Measurements from ENCODE around the gene CHD2.
"Not testable (repeated sequence)": the region's sequence is repeated elsewhere in the genome, so short reads cannot be mapped to it uniquely, and the experiment has no call there.

CHD2 gene

DNA sequence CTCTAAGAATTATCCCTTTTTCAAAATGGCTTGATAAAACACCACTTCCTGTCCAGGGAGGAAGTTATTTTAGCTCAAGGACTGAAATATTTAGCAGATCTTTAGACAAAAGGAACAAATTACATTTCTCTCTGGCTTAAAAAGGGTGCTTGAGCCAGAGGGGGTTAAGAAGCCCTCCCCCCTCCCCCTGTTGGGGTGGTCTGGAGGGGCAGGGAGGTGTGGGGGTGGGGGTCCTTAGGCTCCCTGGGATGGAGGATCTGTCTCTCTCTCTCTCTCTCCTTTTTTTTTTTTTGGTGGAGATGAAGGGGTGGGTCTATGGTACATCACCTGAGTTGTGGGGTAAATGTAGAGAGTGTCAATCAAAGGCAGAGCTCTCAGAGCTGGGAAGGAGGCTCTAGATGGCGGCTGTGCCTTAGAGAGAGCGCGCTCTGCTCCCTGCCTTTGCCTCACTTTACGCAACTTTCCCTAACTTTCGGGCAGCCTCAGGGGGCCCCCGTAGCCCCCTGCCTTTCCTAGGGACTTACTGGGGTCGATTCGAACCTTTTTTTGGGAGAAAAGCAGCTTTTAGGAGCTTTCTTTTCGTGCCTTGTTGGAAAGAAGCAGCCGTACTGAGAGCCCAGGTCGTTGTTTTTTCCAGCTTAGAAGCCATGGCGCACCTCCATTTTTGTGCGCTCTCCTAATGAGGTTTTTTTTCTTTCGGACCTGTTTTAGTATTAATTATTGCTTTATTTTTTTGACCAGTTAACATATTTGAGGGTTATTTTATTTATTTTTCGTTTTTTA, at the start of gene CHD2:
Gene CHD2 (plus strand): TSS at position 377 of the 783 bp plus-strand sequence. CDS start 914 bp downstream, outside the sequence.
- in situ Hi-C loops (cut with MboI; ENCODE audit: low sequenced_read_pairs), result no loop called here

DNA sequence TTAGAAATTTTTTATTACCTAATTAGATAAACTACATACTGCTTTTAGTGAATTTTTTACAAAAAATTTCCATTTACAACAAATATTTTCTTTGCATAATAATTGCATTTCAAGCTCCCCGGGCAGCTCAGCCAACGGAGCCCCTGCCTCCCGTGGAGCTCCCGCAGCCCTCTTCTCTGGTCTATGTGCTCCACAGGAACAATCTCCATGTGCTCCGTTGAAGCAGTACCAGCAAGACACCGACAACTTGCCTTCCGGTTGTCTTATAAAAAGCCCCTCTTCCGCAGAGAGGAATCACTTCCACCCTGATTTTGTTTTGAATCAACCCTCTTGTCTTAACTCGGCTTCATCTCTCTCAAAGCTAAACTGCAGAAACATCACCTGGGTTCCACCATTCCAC, 46.9 kb upstream of the CHD2 start:
- in situ Hi-C loops (cut with MboI; ENCODE audit: low sequenced_read_pairs), result no loop called here

DNA sequence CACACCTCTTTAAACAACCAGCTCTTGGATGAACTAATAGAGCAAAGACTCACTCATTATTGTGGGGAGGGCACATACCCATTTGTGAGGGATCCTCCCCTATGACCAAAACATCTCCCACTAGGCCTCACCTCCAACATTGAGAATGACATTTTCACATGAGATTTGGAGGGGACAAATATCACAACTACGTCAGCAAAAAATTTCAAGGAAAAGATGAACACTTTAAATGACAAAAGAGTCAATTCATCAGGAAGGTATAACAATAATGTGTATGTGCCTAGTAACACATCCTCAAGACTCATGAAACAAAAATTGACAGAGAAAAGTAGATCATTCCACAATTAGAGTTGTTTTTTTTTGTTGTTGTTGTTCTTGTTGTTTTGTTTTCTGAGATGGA, 38.4 kb upstream of the CHD2 start:
- in situ Hi-C loops (cut with MboI; ENCODE audit: low sequenced_read_pairs), result no loop called here

DNA sequence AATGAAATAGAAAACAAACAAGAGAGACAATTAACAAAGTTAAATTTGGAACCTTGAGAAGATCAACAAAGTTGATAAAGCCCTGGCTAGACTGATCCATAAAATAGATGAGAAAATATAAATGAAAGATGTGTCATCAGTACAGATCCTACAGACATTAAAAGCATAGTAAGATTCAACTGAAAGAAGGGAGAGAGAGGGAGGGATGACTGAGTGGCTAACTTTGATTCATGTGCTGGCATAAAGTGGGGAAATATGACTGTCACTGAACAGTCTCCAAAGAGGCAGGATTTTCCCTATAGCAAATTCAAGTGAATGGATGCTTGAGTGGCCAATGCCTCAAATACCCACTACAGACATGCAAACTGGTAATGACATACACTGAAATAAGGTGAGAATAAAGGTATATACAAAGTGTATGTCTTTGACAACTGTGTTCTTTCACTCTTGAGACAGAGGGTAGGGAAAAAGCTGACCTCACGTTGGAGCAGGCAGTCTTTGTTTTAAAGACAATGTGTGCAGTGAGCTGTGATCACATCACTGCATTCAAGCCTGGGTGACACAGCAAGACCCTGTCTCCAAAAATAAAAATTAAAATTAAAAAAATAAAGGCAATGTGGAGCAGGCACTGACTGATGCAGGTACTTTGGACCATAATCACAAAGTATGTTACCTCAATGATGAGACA, 35.9 kb upstream of the CHD2 start:
- in situ Hi-C loops (cut with MboI; ENCODE audit: low sequenced_read_pairs), result no loop called here

DNA sequence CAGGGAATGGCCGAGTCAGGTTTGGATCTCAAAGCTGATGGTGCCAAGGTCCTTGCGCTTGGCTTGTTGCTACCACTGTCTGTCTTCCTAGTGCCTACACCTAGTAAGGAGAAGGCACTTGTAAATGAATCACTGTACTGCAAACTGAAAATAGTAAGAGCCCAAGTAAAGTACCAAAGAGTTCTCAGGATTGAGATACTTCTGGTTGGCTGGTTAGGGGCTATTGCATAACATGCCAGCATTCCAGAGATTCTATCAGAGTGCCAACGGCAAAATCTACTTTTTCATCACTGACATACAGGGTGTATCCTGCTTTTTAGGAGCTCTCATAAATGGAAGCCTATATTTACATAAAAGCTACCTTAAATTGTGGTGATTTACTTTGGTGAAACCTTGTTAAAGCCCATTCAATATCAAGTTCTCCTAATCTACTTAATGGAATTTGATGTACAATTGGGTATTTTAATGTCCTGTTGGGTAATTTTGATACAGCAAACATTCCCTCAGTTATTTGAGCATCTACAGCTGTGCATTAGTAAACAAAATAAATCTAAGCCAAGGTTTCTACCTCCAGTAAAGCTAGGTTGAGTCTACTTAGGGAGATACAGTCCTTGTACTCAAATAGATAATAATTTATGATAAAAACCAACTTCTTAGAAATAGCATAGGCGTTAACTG, 30.7 kb upstream of the CHD2 start:
- in situ Hi-C loops (cut with MboI; ENCODE audit: low sequenced_read_pairs), result no loop called here

DNA sequence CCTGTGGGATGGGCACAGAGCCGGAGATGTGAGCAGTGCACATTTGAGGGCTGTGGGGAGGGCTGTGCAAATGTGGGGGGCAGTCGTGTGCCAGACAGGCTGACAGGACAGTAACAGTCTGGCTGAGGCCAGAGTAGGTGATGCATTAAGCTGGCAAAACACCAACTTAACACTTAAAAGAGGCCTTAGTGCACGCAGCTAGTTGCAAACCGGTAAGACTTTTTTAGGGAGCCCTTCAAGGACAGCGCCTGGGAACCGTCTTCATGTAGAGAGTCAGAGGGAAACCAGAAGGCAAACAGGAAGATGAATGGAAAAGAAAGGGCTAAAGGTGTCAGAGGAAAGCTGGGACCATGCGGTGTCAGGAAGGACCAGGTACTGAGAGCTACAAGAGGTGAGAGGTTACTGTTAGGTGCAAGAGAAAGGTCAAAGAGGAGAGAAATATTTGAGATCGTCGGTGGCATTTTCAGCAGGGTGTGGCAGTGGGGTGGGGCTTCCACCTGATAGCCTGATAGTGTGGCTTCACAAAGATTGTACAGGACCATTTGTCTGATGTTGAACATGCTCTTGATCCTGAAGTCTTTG, 30.0 kb upstream of the CHD2 start:
- in situ Hi-C loops (cut with MboI; ENCODE audit: low sequenced_read_pairs), result no loop called here

DNA sequence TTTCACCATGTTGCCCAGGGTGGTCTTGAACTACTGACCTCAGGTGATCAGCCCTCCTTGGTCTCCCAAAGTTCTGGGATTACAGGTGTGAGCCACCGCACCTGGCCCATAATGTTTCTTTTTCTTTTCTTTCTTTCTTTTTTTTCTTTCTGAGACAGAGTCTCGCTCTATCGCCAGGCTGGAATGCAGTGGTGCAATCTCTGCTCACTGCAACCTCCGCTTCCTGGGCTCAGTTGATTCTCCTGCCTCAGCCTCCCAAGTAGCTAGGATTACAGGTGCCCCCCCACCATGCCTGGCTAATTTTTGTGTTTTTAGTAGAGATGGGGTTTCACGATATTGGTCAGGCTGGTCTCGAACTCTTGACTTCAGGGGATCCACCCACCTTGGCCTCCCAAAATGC, 27.2 kb upstream of the CHD2 start:
- in situ Hi-C loops (cut with MboI; ENCODE audit: low sequenced_read_pairs), result not testable (repeated sequence)

DNA sequence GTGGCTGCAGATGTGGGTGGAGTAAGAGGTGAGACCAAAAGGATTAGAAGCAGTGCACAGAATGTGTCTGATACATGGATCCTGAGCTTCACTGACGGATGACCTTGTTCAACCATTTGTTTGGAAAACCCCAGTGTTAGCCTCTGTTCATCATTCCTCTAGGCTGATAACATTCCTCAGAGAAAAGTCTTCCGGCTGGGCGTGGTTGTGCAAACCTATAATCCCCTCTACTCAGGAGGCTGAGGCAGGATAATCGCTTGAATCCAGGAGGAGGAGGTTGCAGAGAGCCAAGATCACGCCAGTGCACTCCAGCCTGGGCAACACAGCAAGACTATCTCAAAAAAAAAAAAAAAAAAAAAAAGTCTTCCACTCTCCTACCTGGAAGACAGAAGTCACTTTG, 23.1 kb upstream of the CHD2 start:
- in situ Hi-C loops (cut with MboI; ENCODE audit: low sequenced_read_pairs), result loop anchor here (5.0 kb wide), 1 partner anchor 65 kb away; no protein-coding TSS in a partner anchor

DNA sequence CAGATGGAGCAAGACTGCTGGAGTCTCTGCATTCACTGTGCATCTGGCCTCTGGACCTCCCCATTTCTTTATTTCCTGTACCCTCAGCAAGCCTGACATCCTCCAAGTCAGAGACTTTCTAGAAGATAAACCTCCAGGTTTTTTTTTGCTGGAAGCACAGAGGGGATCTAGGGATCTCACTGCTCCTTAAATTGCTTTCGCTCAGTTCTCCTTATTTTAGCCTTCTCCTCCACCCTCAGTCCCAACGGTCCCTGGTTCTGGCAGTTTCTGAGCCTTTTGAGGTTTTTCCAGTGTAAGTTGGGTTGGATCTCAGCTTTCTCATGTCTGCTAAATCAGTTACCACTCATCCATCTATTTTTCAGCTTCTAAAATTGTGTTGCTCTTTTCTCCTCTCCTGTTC, 22.7 kb upstream of the CHD2 start:
- in situ Hi-C loops (cut with MboI; ENCODE audit: low sequenced_read_pairs), result loop anchor here (5.0 kb wide), 1 partner anchor 65 kb away; no protein-coding TSS in a partner anchor

DNA sequence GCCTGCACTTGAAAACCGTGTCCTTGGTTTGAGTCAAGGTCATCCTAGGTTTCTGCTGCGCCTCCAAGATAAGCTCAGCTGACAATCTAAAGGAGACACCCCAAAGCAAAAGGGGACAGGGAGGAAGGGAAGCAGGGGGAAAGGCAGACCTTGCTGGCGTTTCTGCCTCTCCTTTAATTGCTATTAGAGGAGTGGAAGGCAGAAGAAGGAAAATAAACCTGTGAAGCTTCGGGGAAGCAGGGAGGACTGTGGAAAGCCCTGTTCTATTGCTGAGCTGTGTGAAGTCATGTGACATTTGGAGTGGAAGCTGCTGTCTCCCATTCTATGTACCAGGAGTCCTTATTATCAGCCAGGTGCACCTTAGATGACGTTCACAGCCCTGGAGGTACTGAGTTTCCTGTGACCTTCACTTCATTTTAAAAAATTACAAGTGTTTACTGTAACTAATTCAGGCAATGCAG, 21.5 kb upstream of the CHD2 start:
- in situ Hi-C loops (cut with MboI; ENCODE audit: low sequenced_read_pairs), result loop anchor here (5.0 kb wide), 1 partner anchor 66 kb away; no protein-coding TSS in a partner anchor

DNA sequence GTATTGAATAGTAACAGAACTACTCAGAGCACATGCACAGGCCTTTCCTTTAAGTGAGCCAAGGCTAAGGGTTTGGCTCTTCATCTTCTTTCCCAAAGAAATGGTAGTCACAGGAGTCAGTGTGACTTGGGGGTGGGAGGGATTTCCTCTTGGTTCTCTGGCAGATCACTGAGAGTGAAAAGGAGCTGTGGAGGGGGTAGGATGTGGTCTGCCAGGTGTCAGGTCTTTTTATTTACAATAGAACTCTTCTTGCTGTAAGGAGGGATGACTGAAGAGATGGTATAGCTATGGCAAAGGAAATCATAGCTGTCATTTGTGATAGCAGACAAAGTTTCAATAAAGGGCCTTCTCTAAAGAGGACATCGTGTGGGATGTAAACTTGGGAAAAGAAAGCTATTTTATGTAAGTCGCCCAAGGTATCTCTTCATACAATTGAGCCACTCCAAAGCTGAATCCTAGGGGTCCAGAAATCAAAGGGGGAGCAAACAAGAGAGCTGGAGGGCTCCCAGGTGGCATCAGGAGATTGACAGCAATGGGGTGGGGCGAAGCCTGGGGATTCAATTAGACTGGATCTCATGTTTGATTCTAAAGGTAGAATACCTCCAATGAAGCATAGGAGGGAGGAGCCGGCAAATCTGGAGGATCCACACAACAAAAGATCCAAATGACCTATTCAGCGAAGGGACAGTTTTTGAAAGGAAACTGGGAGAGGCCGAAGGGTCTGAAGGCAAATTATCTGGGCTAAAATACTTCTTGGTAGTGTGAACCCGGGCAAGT, 20.0 kb upstream of the CHD2 start:
- in situ Hi-C loops (cut with MboI; ENCODE audit: low sequenced_read_pairs), result loop anchor here (5.0 kb wide), 1 partner anchor 68 kb away; no protein-coding TSS in a partner anchor

DNA sequence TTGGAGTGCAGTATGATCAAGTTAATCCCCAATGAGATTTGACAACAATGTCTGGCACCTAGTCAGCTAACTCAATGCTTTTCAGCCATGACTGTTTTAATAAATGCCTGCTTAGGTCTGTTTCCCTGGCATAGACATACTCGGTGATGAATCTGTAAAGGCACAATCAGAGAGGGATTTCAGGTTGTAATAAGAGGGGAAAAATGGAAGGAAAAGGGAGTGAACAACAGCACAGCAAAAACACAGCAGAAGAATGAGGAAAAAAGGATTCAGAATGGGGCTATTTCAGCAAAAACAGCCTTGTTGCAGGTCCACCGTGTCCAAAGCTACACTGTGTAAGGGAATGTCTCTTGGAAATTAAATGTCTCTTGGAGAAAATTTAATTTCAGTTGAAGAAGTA, 19.3 kb upstream of the CHD2 start:
- in situ Hi-C loops (cut with MboI; ENCODE audit: low sequenced_read_pairs), result no loop called here

DNA sequence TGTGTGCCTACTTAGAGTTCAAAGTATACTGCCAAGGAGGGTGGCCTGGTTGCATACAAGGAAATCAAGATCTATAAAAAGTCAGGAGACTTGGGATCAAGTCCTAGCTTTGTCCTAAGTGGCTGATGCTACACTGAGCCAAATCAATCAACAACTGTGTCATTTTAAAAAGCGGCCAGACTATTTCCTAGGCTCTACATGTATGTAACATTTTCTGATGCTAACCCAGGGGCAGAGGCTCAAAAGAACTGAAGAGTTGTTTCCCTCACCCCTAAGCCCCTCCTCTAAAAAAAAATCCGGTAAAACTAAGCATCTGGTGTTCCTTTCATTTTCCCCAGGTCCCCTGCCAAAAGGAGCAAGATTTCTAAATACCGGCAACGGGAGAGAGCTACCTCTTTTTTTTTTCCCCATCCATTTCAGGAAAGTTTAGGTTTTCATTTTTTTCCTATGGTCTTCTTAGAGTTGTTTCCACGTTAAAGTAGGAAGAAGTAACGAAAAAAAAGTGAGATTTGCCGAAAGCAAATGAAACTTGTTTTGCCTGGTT, 18.8 kb upstream of the CHD2 start:
- in situ Hi-C loops (cut with MboI; ENCODE audit: low sequenced_read_pairs), result no loop called here

DNA sequence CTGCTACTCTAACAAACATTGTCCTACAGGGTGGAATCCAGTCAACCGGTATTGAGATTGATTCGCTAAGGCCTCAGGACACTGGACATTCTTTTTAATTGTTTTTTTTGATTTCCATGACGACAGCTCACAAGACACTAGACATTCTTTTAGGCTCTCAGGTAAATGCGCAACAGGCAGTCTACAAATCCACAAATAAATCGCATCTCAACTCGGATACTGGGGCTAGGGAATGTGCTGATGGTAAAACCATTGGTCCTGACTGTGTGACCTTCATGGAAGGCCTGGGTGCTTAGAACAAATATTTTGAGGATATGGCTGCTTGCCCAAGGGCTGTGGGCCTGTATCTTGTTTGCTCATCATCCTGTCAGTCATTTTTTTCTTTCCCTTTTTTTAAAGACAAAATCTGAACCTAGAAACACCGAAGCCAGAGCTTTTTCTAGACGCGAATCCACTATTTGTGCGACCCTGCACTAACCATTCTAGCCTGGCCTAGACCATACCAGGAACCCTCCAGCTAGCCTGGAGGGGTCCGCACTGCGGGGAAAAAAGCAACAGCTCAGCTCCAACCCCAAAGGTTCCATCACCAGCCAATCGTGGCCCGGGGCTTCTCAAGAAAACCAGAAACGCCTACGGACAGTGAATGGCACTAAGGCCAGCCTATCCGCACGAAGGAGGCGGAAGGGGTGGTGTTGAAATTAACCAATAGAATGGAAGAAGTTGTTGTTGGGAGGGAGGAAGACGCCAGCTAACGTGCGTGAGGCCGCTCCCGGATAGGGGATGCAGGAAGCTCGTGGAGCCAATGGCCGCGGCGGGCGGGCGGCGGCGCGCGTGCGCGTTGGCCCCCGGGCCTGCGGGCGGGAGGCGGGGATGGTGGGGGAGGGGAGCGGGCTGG, 18.1 kb upstream of the CHD2 start:
- in situ Hi-C loops (cut with MboI; ENCODE audit: low sequenced_read_pairs), result no loop called here

DNA sequence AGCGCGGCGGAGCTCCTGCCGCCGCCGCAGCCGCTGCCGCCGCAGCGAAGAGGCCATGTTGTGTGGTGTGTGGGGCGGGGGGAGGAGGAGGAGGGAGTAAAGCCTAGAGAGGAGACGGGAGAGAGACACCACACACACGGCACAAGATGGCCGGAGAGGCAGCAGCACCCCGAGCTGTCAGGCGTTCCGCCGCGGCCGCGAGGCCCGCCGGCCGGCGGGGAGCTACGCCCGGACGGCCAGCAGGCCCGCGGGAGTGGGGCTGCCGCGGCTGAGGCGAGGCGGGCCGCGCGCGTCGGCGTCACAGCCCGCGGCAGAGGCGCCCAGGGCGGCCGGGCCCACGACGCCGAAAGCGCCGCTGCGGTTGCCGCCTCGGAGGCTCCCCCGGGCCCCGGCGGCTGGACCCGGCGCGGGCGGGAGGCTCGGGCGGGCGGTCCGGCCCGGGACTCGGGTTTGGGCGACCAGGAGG, 17.4 kb upstream of the CHD2 start:
- in situ Hi-C loops (cut with MboI; ENCODE audit: low sequenced_read_pairs), result no loop called here

DNA sequence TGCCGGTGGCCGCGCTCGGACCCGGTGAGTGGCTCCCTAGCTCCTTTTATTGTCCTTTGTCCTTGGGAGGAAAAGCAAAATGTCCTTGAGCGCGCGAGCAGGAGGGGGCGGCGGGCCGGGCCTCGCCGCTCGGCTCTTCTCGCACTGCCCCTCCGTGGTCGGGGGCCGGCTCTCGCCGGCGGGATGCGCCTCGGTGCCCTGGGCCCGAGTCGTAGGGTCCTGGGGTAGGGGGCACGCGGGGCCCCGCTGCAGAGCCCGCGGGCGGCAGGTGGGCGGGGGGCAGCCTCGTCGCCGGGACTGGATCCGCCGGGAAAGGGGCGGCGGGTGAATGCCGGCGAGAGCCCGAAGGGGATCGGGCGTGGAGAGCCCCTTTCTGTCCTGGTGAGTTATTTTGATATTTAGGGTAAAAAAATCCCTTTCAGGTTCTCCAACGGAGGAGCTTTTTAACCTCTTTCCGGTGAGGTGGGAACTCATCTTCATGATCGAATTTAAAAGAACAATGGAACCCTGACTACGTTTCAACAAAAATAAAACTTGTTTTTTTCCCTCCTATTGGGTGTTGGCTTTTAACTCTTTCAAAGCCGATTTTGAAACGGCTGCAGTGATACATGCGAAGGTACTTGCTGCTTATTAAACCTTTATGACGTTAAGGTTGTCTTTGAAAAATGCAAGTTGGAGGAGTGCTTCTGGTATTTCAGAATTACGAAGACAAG, 16.8 kb upstream of the CHD2 start:
- in situ Hi-C loops (cut with MboI; ENCODE audit: low sequenced_read_pairs), result no loop called here

DNA sequence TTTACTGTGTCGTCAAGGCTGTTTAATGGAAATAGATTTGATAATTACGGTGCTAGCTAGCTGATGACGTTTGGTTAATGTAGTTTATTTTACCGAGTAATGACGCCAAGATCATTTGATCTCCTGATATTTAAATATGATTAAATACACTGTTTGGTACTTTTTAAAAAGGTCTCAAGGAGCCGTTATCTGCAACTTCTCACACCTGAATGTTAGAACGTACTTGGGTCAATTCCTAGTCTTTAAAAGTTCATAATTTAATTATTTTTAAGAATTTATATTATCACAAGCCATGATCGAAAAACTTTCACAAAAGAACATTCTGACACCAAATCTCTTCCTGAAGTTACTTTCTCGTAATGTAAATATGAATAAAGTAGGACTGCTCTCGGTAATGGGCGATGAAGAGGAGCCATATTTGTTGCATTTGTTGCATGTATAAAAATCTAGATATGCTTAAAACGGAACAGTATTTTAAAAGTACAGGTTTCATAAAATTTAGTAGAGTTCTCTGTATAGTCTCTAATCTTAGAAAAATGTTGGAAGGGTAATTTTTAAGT, 16.2 kb upstream of the CHD2 start:
- in situ Hi-C loops (cut with MboI; ENCODE audit: low sequenced_read_pairs), result no loop called here
